Activated CD4-positive, CD25-positive, alpha-beta regulatory T cell (primary cell): ENCODE results near the gene FLT1.

Experiments used
- DNase-seq, 4 experiments: peaks; one replicate each; lab custom pipeline; 2025; lab: John Stamatoyannopoulos, UW

Gene FLT1

GRCh38 chr13:28458608-28459007, 36.3 kb downstream of the FLT1 start:
- no peak for DNase-seq

DNA sequence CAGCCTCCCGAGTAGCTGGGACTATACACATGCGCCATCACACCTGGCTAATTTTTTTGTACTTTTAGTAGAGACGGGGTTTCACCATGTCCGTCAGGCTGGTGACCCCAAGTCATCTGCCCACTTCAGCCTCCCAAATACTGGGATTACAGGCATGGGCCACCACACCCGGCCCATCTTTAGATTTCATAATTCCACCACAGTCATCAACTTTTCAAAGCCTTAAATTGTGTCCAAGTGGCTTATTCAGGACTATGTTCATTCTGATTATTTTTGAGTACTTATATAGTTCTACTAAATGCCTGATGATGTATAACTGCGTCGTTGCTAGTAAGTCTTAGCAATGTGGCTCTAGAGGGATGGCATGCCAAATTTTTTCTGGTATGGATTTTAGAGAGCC, 36.9 kb downstream of the FLT1 start:
- no peak for DNase-seq

DNA sequence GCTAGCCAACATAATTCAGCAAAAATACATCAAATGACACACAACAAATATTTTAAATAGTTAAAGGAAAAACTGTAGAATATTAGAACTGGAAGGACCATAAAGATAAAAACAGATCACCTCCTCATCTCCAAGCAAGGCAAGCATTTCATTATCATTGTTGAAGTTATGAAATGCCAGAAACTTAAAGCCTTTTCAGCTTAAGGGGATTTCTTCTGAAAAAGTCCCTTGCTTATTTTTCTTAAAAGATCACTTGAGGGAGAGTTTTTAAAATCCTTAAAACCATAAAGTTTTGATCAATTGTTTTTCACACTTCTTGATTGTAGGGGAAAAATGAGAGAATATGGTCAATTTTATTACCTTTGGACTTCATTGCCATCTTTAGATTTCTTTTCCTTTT, 37.4 kb downstream of the FLT1 start:
- no peak for DNase-seq

DNA sequence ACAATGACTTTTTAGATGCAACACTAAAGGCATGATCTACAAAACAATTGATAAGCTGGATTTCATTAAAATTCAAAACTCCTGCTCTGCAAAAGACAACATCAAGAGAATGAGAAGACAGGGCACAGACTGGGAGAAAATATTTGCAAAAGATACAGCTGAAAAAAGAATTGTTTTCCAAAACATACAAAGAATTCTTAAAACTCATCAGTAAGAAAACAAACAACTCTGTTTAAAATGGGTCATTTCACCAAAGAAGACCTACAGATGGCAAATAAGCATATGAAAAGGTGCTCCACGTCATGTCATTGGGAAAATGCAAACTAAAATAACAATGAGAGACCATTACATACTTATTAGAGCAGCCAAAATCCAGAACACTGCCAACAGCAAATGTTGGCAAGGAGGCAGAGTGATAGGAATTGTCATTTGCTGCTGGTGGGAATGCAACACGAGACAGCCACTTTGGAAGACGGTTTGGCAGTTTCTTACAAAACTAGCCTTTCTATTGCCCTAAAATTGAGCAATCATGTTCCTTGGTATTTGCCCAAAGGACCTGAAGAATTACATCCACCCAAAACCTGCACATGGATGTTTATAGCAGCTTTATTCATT, 39.2 kb downstream of the FLT1 start:
- no peak for DNase-seq

DNA sequence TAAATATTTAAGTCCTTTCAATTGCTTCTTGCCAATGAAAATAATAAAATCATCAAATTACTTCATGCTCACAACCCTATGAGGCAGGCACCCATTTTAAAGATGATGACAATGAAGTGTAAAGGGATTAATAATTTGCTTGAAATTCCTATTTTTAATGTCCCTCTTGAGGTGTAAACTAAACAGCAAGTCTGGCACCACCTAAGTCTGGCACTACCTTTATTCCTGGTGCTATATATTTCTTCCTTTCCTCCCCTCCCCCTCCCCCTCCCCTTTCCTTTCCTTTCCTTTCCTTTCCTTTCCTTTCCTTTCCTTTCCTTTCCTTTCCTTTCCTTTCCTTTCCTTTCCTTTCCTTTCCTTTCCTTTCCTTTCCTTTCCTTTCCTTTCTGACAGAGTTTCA, 42.2 kb downstream of the FLT1 start:
- DNase-seq, result no peak

DNA sequence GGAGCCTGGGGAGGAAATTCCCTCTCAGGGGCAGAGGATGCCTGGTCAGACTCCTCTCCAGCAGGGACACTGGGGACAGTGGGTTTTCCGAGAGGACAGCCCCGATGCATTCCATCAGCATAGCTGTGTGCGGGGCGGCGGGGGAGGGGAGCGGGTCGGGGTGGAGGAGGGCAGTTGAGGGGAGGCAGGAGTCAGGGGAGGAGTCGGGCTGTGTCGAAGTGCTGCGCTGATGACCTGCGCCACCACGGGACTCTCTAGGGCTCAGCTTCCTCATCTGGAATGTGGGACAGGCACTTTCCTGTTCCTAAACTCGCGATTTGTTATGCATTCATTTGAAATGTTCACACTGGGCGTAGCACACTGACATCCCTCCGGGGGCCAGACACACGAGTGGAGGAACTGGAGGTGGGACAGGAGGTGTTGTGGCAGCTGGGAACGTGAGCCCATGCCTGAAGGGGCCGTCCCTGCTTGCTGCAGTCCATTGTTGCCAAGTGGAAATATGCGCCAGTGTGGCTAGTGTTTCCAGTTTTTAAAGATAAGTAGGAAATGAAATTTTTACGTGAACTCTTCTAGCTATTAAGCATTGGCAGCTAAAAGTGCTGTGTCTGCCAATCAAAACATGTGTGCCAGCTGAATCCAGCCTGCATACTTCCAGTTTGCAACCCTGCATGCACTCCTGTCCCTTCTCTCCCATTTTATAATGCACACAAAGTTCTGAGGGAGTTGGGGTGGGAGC, 43.3 kb downstream of the FLT1 start:
- DNase-seq, result no peak

DNA sequence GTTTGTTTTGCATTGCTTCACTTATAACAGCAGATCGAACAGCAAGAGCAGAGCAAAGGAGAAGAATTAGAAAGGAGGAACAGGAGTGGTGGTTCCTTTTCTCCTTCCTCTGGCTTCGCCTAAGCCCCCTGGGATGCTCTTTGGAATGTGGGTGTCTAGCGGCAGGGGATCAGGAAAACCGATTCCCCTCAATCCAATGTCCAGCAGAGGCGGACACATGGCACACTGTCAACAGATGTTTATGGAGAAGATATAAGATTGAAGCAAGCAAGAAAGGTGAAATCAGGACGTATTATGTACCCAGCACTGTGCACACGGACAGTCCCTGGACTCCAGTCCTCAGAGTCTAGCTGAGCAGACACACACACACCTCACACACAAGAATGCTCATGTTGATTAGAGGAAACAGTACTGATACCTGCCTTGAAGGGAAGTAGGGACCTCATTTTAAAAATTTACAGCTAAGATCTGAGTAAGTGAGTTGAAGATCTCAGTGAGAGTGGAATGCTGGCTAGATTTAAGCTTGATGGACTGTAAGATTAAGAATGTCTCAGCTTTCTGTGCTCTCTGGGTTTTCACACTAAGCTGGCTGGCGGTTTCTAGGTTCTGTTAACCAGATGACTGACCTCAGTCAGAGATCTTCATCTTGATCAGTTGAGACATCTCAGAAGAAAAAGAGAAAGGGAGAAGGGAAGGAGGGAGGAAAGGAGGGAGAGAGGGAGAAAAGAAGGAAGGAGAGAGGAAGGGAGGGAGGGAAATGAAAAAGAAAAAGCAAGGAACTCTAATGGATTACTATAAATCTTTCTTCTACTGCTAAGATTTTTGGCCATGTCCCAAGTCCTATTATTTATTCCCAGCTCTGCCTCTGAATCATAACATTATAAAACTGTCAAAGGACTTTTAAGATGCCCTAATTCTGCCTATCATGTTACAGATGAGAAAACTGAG, 44.8 kb downstream of the FLT1 start:
- no peak for DNase-seq

DNA sequence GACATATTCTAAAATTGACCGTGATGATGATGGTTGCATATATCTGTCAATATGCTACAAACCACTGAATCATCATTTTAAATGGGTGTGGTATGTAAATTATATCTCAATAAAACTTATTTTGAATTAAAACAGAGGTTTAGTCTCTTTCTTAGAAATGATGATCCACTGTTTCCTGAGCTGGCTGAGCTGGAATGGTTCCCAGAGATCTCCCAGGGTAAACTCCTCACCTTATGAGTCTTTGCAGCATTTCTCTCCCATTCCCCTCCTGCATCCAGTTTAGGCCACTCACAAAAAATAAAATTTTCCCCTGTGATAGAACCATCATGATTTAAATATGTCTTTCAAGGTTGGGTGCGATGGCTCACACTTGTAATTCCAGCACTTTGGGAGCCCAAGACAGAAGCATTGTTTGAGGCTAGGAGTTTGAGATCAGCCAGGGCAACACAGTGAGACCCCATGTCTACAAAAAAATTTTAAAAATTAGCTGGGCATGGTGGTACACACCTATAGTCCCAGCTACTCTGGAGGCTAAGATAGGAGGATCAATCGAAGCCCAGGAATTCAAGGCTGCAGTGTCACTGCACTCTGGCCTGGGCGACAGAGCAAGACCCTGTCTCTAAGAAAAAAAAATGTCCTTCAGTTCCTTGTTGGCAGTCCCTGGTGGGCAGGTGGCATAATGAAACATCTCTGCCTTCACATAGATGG, 46.1 kb downstream of the FLT1 start:
- DNase-seq, result no peak

DNA sequence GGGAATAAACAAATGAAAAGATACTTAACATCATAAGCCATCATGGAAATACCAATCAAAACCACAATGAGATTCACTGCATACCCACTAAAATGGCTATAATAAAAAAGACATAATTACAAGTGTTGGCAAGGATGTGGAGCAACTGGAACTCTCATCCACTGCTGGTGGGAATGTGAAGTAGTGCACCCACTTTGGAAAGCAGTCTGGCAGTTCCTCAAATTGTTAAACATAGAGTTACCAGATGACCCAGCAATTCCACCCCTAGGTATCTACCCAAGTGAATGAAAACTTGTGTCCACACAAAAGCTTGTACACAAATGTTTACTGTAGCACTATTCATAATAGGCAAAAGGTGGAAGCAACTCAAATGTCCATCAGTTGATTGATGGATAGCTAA, 46.9 kb downstream of the FLT1 start:
- no peak for DNase-seq

- no peak for DNase-seq
Measured at GRCh38 chr13:28447206-28447605, 47.7 kb downstream of the FLT1 start.

DNA sequence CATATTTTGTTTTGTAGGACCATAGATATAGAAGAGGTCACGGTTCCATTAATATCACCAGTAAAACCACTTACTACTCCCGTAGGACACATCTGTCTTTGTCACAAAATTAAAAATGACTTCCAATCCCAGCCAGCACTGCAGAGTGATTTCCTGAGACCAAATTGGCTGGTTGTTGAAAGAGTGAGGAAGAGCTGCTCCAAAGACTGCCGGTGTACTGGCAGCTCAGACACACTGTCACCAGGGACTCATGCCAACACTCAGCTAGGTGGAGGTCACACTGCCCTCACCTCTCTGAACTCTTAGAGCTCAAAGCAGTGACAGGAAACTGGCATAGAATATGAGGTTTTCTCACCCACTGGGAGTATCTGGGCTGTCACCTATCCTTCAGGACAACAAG, 52.1 kb downstream of the FLT1 start:
- DNase-seq, result no peak

GRCh38 chr13:28441529-28441928, 53.4 kb downstream of the FLT1 start:
- DNase-seq, result no peak

DNA sequence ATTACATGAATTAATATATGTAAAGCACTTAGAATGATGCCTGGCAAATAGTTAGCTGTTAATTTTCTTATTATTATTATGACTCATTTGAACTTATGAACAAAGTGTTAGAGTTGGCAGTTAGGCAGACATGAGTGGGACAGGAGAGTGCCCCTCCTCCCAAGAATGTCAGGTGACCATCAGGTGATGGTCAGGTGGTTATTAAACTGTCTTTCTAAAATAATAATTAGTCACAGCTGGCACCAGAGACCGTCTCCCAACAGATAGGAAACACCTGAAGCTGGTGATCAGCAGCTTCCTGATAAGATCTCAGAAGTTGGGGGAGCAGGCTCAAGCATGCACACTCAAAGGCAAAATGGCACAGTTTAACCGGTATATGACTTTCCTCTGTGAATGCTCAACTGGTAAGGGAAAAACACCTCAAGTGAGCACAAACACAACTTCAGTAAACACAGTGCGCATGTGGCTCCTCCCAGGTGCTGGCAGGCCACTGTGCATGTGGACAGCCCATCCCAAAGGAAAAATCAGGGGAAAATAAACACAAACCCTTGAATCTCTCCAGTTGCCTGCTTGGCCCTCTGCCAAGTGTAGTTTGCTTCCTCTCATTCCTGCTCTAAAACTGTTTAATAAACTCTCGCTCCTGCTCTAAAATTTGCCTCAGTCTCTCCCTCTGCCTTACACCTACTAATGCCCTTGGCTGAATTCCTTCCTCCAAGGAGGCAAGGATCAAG, 54.0 kb downstream of the FLT1 start:
- DNase-seq, result no peak

- no peak for DNase-seq
Measured at GRCh38 chr13:28438598-28439334, 56.2 kb downstream of the FLT1 start.

GRCh38 chr13:28438067-28438466, 56.9 kb downstream of the FLT1 start:
- DNase-seq, result no peak

DNA sequence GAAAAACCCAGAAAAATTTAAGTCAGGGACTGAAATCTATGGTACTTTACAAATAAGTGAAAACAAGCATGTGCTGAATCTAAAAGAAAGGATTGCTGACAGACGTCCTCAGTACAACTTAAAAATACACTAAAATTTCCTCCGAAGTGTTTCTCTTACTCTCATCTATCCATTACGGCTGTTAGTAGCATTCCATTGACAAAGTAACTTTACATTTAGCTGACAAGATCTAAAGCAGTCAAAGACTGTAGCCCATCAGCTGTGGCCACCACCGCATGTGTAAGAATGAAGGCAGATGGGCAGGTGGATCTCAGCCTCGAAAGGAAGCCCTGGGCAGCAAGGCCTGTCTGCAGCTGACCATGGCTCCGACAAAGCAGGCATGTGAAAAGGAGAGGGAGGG, 59.0 kb downstream of the FLT1 start:
- DNase-seq, result no peak

DNA sequence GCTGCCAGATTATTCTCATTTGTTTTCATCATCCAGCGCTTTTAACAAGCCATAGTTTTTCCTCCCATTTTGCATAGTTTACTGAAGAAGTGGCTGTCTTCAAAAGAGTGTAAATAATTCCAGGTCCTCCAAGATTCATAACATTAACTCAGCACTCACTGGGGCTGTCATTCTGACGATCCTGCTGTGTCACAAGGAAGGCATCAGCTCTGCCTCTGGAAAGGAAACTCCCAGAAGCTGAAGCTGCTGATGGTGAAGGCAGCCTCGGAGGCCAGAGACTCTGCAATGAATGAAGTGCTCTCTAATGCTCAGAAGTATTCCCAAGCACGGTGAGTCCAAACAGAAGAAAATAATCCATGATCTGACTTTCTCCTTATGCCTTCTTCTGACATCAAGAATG, 60.0 kb downstream of the FLT1 start:
- DNase-seq, result no peak

DNA sequence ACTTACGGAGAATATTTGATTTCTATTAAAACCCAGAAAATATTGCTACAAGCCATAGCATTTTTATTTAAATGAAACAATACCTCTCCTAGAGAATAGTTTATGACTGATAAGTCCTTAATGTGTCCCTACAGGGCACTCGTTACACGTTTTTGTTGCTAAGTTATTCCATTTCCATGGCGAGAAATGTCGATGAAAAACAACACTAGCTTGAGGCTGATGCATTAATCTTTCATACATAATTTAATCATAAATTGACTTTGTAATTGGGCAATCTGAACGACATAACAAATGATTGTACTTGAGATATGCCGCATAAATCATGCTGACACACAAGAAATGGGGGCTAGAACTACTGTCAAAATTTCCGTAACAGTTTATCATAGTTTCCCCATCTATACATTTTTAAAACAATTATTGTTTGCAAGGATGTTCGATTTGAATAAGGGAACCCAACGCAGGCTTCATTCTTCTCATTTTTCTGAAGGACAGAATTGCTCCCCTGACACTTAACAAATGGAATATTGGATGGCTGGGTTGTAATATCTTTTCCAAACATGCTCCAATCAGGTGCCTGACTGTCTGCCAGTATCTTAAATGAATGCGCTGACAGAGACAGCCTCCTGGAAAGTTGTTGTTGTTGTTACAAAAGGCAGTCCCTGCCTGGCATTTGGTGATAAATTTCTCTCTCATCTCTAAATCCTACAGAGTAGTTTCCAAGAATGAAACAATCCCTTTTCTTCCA, 61.9 kb downstream of the FLT1 start:
- no peak for DNase-seq

DNA sequence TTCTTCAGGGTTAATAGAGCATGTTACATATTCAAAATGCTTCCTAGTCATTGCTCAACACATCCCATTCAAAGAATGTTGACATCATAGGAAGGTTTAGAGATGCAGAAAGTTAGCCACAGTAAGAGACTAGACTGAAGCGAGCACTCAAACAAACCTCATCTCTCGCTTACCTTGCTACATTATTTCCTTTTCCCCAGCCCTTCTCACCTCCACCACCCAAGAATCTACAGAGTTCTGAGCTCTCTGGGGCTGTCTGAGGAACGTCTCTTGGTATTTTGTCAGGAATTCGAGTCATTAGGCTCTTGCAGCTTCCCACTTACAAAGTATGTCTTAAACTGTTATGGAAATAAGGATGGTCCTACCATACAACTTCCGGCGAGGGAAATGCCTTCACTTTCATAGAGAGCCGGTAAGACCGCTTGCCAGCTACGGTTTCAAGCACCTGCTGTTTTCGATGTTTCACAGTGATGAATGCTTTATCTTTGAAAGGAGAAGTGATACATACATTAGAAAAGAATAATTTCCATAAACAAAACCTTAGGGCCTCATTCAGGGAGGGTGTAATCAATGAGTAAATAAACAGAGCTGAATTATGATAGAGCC, 65.1 kb downstream of the FLT1 start:
- DNase-seq, result no peak

- DNase-seq, result no peak
Measured at GRCh38 chr13:28429096-28429495, 65.8 kb downstream of the FLT1 start.
